Activated CD4-positive, CD25-positive, alpha-beta regulatory T cell treated with anti-CD3 and anti-CD28 coated beads, Interleukin-2, amount 50 U/mL, for 24 hours (primary cell): Measurements from ENCODE around the gene LIMCH1.
"Not testable (repeated sequence)": the region's sequence is repeated elsewhere in the genome, so short reads cannot be mapped to it uniquely, and the experiment has no call there.

Experiments used
- ATAC-seq, 2 donors: fragments of 150-1000 bp; cut with Tn5 transposase; one replicate each; pipeline ENCODE4 v1.10.0; 2021; ENCODE audit warnings: mild to moderate bottlenecking in 1 of 2, moderate library complexity in 1 of 2

The LIMCH1 gene

GRCh38 chr4:41734371-41734770 is 196.4 kb downstream of the LIMCH1 start:
- no peak for ATAC-seq

- not testable (repeated sequence) for ATAC-seq
These were observed 199.5 kb downstream of the LIMCH1 start for GRCh38 chr4:41737491-41737890.

GRCh38 chr4:41741354-41741753 is 203.4 kb downstream of the LIMCH1 start:
- ATAC-seq, result no peak

GRCh38 chr4:41744572-41745291 is 206.8 kb downstream of the LIMCH1 start:
- no peak for ATAC-seq

GRCh38 chr4:41745292-41746024 is 207.5 kb downstream of the LIMCH1 start:
- no peak for ATAC-seq

GRCh38 chr4:41746025-41746439 is 208.1 kb downstream of the LIMCH1 start:
- ATAC-seq, result no peak

- no peak for ATAC-seq
These were observed 208.7 kb downstream of the LIMCH1 start for GRCh38 chr4:41746440-41747229.

- no peak for ATAC-seq
These were observed 209.5 kb downstream of the LIMCH1 start for GRCh38 chr4:41747230-41748055.

- ATAC-seq, result no peak
These were observed 210.2 kb downstream of the LIMCH1 start for GRCh38 chr4:41748074-41748570.

GRCh38 chr4:41748571-41749475 is 210.9 kb downstream of the LIMCH1 start, which contains the start of gene PHOX2B:
PHOX2B (minus strand) TSS chr4:41748725; CDS start chr4:41748610, 115 bp downstream.
- no peak for ATAC-seq

- ATAC-seq, result no peak
These were observed 211.7 kb downstream of the LIMCH1 start for GRCh38 chr4:41749631-41750039.
